DND-41 (cell line): ENCODE results near the gene DNM3.

Experiments
- ATAC-seq: fragments of 200-7000 bp; cut with Tn5 transposase; 3 replicates; pipeline ENCODE4 v1.9.1; 2021; ENCODE audit warnings: low read depth; ENCODE audit not compliant: insufficient read depth
- DNase-seq: peaks from one replicate; pipeline ENCODE4 v3.0.0-alpha.2; 2020
- H2AFZ ChIP-seq: 2 replicates; pipeline ENCODE4 v1.6.0; 2012; ENCODE audit warnings: low read depth, low read length
- H3K27ac ChIP-seq: 2 replicates; pipeline ENCODE4 v1.5.1; 2012; ENCODE audit warnings: low read length, inconsistent platforms
- H3K27me3 ChIP-seq: fragments of 200-600 bp; sonication (generic); 2 replicates; pipeline ENCODE4 v1.6.0; 2012; ENCODE audit warnings: low read length, mild to moderate bottlenecking, inconsistent platforms; ENCODE audit not compliant: insufficient read depth, poor library complexity
- H3K36me3 ChIP-seq: 2 replicates; pipeline ENCODE4 v1.5.1; 2012; ENCODE audit warnings: low read length, inconsistent platforms; ENCODE audit not compliant: insufficient read depth
- H3K4me1 ChIP-seq: 2 replicates; pipeline ENCODE4 v1.5.1; 2012; ENCODE audit warnings: mild to moderate bottlenecking, low read length; ENCODE audit not compliant: insufficient read depth
- H3K4me2 ChIP-seq: 2 replicates; pipeline ENCODE4 v1.6.0; 2012; ENCODE audit warnings: mild to moderate bottlenecking, moderate library complexity, low read length, inconsistent platforms; ENCODE audit not compliant: insufficient read depth
- H3K4me3 ChIP-seq, 2 experiments: fragments of 200-600 bp in 1 of 2; shearing (Covaris generic) in 1 of 2; 2 replicates each; pipeline ENCODE4 v1.5.1; 2012 to 2016; ENCODE audit warnings: inconsistent platforms in 2 of 2, low read length in 2 of 2, mild to moderate bottlenecking in 2 of 2, low read depth in 1 of 2, moderate library complexity in 1 of 2
- H3K79me2 ChIP-seq: 2 replicates; pipeline ENCODE4 v1.6.0; 2012; ENCODE audit warnings: low read length, inconsistent platforms; ENCODE audit not compliant: insufficient read depth
- H3K9ac ChIP-seq: 2 replicates; pipeline ENCODE4 v1.6.0; 2012; ENCODE audit warnings: low read depth, mild to moderate bottlenecking, inconsistent platforms, low read length, moderate library complexity
- H3K9me3 ChIP-seq: 2 replicates; pipeline ENCODE4 v1.5.1; 2012; ENCODE audit warnings: low read length, moderate library complexity, mild to moderate bottlenecking, inconsistent platforms; ENCODE audit not compliant: insufficient read depth, severe bottlenecking
- H4K20me1 ChIP-seq: 2 replicates; pipeline ENCODE4 v1.6.0; 2012; ENCODE audit warnings: low read length; ENCODE audit not compliant: insufficient read depth
- EZH2 ChIP-seq: IDR thresholded peaks from 3 replicates; pipeline ENCODE4 v1.6.1; 2012; ENCODE audit warnings: borderline replicate concordance, low read depth, mild to moderate bottlenecking, moderate library complexity, low read length, inconsistent platforms; ENCODE audit not compliant: severe bottlenecking
- TF ChIP-seq, protein P1 (sequence below): IDR thresholded peaks from 2 replicates; pipeline ENCODE4 v1.5.1; 2012; ENCODE audit warnings: borderline replicate concordance, low read length, moderate library complexity, mild to moderate bottlenecking; ENCODE audit not compliant: poor library complexity, severe bottlenecking; ENCODE audit errors: extremely low read depth

DNM3 gene

GRCh38 chr1:171800342-171800741 lies 41.0 kb upstream of the DNM3 start:
- Histone ChIP-seq H3K79me2 (no peaks in the 10 kb centered on the region), H4K20me1 (no peaks in the 10 kb centered on the region), H3K27ac (no peak overlapping the region), H3K36me3 (peaks cover 38% of the 10 kb centered on the region), H3K4me1 (no peaks in the 10 kb centered on the region), H3K9ac (no peak overlapping the region), H3K4me2 (no peak overlapping the region), H2AFZ (no peak overlapping the region), H3K4me3 (no peak overlapping the region), H3K9me3 (no peaks in the 10 kb centered on the region), H3K27me3 (no peaks in the 10 kb centered on the region)
- TF ChIP-seq EZH2, result no peak
- TF ChIP-seq, protein P1, sequence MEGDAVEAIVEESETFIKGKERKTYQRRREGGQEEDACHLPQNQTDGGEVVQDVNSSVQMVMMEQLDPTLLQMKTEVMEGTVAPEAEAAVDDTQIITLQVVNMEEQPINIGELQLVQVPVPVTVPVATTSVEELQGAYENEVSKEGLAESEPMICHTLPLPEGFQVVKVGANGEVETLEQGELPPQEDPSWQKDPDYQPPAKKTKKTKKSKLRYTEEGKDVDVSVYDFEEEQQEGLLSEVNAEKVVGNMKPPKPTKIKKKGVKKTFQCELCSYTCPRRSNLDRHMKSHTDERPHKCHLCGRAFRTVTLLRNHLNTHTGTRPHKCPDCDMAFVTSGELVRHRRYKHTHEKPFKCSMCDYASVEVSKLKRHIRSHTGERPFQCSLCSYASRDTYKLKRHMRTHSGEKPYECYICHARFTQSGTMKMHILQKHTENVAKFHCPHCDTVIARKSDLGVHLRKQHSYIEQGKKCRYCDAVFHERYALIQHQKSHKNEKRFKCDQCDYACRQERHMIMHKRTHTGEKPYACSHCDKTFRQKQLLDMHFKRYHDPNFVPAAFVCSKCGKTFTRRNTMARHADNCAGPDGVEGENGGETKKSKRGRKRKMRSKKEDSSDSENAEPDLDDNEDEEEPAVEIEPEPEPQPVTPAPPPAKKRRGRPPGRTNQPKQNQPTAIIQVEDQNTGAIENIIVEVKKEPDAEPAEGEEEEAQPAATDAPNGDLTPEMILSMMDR, result no peak
- DNase-seq (no peak), ATAC-seq (no peak)

DNA sequence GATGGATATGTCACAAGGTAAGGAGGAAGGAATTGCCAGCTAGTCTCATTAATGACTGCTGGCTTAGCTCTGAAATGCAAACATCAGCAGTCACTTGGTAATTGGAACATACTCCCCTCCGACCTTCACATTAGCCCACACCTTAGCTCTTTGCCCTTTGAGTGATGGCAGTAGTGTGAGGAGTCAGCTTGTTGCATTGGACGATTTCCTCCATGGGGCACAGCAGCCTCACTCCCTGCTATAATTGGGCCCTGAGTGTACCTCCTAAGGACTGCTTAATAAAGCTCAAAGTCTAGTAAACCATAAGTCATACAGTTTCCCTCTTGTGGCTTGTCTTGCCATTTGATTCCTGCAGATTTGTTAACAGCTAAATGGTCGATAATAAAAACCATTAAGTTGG lies 40.4 kb upstream of the DNM3 start:
- H3K9me3 ChIP-seq, result no peaks in the 10 kb centered on the region
- no peak for DNase-seq
- H3K27me3 ChIP-seq, result no peaks in the 10 kb centered on the region
- TF ChIP-seq EZH2, result no peak
- TF ChIP-seq, protein P1, result no peak
- H3K9ac ChIP-seq, result no peak overlapping the region
- no peaks in the 10 kb centered on the region for H3K79me2 ChIP-seq
- ATAC-seq, result no peak
- H2AFZ ChIP-seq, result no peak overlapping the region
- no peaks in the 10 kb centered on the region for H3K4me1 ChIP-seq
- no peak overlapping the region for H3K27ac ChIP-seq
- H3K36me3 ChIP-seq, result peaks cover 32% of the 10 kb centered on the region
- H3K4me3 ChIP-seq, result no peak overlapping the region
- H3K4me2 ChIP-seq, result no peak overlapping the region
- no peaks in the 10 kb centered on the region for H4K20me1 ChIP-seq

DNA sequence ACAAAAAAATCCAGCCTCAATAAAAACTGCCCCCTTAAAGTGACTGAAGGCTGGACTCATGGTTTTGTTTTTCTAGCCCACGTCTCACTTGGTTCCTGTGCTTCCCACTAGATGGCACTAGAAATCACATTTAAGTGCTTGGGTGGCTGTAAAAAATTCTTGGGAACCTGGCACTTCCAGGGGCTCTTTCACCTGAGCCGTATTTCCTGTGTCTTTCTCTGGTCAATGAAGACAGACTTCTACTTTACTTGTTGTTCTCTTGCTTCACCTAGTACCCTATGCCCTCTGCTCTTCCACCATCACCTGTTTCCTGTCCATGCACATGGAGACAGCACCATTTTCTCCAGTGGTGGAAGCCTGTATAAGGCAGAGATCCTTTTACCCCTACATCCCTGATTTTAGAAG lies 39.8 kb upstream of the DNM3 start:
- no peak overlapping the region for H2AFZ ChIP-seq

More for the DNA sequence above, 39.8 kb upstream of the DNM3 start:
- no peak overlapping the region for H3K9ac ChIP-seq
- H4K20me1 ChIP-seq, result no peaks in the 10 kb centered on the region
- no peak overlapping the region for H3K4me3 ChIP-seq
- H3K4me2 ChIP-seq, result no peak overlapping the region
- H3K79me2 ChIP-seq, result no peaks in the 10 kb centered on the region
- H3K27me3 ChIP-seq, result no peaks in the 10 kb centered on the region
- H3K36me3 ChIP-seq, result peaks cover 26% of the 10 kb centered on the region
- no peak overlapping the region for H3K27ac ChIP-seq
- TF ChIP-seq EZH2, result no peak
- TF ChIP-seq, protein P1, result peak; percentile 73
- no peaks in the 10 kb centered on the region for H3K9me3 ChIP-seq
- H3K4me1 ChIP-seq, result no peaks in the 10 kb centered on the region
- no peak for DNase-seq
- ATAC-seq, result peak; percentile 59
